Natural killer cell (primary cell): Measurements from ENCODE around the gene ZXDC. TPM values are rescaled to one million over a fixed set of nuclear protein-coding genes. Genes with fewer than 3 reads are reported as not detected.

Experiments used
- ATAC-seq, 3 donors: fragments of 150-1000 bp in 2 of 3; fragments of 200-7000 bp in 1 of 3; cut with Tn5 transposase; 1 replicate in 1 of 3; 2 replicates in 2 of 3; pipeline ENCODE4 v1.10.0; 2021; ENCODE audit warnings: mild to moderate bottlenecking in 2 of 3, moderate library complexity in 2 of 3
- DNase-seq, 2 donors: peaks; one replicate each; pipeline versions ENCODE4 v3.0.0 to v3.0.0-alpha.2; 2013 to 2021; ENCODE audit warnings: mixed read lengths in 1 of 2
- H3K27ac ChIP-seq: one replicate; pipeline ENCODE4 v1.5.1; 2013; ENCODE audit warnings: mild to moderate bottlenecking, low read length
- H3K27me3 ChIP-seq: one replicate; pipeline ENCODE4 v1.6.1; 2013; ENCODE audit warnings: low read length; ENCODE audit not compliant: control insufficient read depth, insufficient read depth
- H3K36me3 ChIP-seq: one replicate; pipeline ENCODE4 v1.6.1; 2013; ENCODE audit warnings: low read length; ENCODE audit not compliant: control insufficient read depth, insufficient read depth
- H3K4me1 ChIP-seq: one replicate; pipeline ENCODE4 v1.6.1; 2013; ENCODE audit warnings: low read length; ENCODE audit not compliant: control insufficient read depth, insufficient read depth
- H3K4me3 ChIP-seq: one replicate; pipeline ENCODE4 v1.5.1; 2013; ENCODE audit warnings: low read length
- H3K9me3 ChIP-seq: one replicate; pipeline ENCODE4 v1.6.1; 2013; ENCODE audit warnings: low read length; ENCODE audit not compliant: control insufficient read depth, insufficient read depth
- H3K27ac Mint-ChIP-seq, 2 donors: one replicate each; pipeline ENCODE4 v1.8.0; 2022; ENCODE audit warnings: mild to moderate bottlenecking in 2 of 2, mixed read lengths in 2 of 2, moderate library complexity in 1 of 2
- H3K27me3 Mint-ChIP-seq, 2 donors: one replicate each; pipeline ENCODE4 v1.8.0; 2022; ENCODE audit warnings: low read depth in 2 of 2, mixed read lengths in 2 of 2
- H3K36me3 Mint-ChIP-seq: one replicate; pipeline ENCODE4 v1.8.0; 2022; ENCODE audit warnings: mixed read lengths
- H3K4me1 Mint-ChIP-seq, 2 donors: one replicate each; pipeline ENCODE4 v1.8.0; 2022; ENCODE audit warnings: mixed read lengths in 2 of 2
- H3K4me3 Mint-ChIP-seq: one replicate; pipeline ENCODE4 v1.8.0; 2022; ENCODE audit warnings: mild to moderate bottlenecking, moderate library complexity, mixed read lengths
- H3K9me3 Mint-ChIP-seq, 2 donors: one replicate each; pipeline ENCODE4 v1.8.0; 2022; ENCODE audit warnings: mixed read lengths in 2 of 2
- WGBS: methylation state at CpG from one replicate; pipeline ENCODE4 v1.1.7; 2013; ENCODE audit warnings: missing lambda C conversion rate; ENCODE audit not compliant: insufficient coverage; 5-methylcytosine and 5-hydroxymethylcytosine counted together
- intact Hi-C: fragments of 100-400 bp; cut with micrococcal nuclease; formaldehyde crosslinking; loops from one replicate; pipeline ENCODE4 v1.14.2; 2022
- total RNA-seq, 4 donors: library from RNA; stranded (reverse); fragments of 120-200 nt in 1 of 4; gene quantifications; one replicate each; pipeline versions ENCODE4 v1.2.3 to v1.2.4, GENCODE V29; 2013 to 2022
- TF ChIP-seq, protein P1 (sequence below): fragments of 200-600 bp; IDR thresholded peaks from one replicate; pipeline ENCODE4 v1.8.0; 2022; ENCODE audit warnings: antibody characterized with exemption

The ZXDC gene
- total RNA-seq, 3 donors from 2014 or later (not counting 1 experiment from before 2014, with no cell fraction given), result 56.1 to 70.2 (median 68.4) TPM

DNA sequence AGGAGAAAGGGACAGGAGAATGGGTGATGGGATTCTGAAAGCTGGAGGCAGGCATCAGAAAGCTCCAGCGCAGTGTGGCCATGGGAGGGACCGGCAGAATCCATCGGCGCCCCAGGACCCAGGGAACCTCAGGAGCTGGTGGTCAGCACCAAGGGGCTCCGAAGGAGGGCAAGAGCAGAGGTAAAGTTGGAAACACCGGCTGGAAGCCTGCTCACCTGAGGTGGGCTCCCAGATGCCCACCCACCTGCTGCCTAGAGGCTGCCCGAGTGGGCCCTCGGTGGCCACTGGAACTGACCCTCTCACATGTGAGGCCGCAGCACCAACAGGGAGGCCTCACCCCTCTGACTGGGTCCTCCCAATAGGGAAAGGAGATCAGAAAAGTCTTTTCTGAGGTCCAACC lies 10.3 kb upstream of the ZXDC start:
- peaks cover 13% of the 10 kb centered on the region for H3K4me1 ChIP-seq
- TF ChIP-seq, protein P1, sequence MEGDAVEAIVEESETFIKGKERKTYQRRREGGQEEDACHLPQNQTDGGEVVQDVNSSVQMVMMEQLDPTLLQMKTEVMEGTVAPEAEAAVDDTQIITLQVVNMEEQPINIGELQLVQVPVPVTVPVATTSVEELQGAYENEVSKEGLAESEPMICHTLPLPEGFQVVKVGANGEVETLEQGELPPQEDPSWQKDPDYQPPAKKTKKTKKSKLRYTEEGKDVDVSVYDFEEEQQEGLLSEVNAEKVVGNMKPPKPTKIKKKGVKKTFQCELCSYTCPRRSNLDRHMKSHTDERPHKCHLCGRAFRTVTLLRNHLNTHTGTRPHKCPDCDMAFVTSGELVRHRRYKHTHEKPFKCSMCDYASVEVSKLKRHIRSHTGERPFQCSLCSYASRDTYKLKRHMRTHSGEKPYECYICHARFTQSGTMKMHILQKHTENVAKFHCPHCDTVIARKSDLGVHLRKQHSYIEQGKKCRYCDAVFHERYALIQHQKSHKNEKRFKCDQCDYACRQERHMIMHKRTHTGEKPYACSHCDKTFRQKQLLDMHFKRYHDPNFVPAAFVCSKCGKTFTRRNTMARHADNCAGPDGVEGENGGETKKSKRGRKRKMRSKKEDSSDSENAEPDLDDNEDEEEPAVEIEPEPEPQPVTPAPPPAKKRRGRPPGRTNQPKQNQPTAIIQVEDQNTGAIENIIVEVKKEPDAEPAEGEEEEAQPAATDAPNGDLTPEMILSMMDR, result no peak
- Mint-ChIP-seq H3K9me3 (no peaks in the 10 kb centered on the region), H3K27me3 (no peaks in the 10 kb centered on the region), H3K27ac (no peak overlapping the region), H3K36me3 (no peaks in the 10 kb centered on the region), H3K4me3 (no peak overlapping the region), H3K4me1 (peaks cover 0 to 12% of the 10 kb centered on the region in 2 donors)
- H3K27ac ChIP-seq, result no peak overlapping the region
- ATAC-seq (no peak), DNase-seq (no peak)
- H3K9me3 ChIP-seq, result no peaks in the 10 kb centered on the region
- intact Hi-C loops, result no loop called here
- 96% methylated on average over 9 of the region's 9 CpGs for WGBS
- no peaks in the 10 kb centered on the region for H3K27me3 ChIP-seq
- H3K36me3 ChIP-seq, result no peaks in the 10 kb centered on the region
- no peak overlapping the region for H3K4me3 ChIP-seq

DNA sequence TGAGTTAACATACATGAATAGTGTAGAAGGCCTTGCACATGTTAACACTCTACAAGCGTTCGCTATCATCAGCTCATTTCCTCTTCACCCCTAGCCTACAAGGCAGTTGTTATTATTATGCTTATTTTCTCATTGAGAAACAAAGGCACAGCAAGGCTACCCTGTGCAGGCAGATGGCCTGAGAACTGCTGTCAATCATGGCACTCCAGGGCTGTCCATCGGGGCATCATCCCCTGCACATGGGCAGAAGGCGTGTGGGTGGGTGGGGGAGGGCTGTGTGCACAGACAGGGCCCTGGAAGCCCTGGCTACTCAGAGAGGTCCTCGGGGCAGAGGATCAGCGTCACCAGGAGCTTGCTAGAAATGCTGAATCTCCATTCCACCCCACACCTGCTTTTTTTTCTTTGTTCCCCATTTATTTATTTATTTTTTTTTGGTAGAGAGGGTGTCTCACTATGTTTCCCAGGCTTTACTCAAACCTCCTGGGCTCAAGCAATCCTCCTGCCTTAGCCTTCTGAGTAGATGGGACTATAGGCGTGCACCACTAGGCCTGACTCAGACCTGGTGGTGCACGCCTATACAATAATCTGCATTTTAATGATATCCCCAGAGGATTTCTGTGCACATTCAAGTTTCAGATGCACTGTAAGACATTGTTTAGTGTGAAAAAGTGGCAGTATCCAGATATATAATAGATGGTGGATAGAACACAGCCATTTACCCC lies 9.6 kb upstream of the ZXDC start:
- Mint-ChIP-seq H3K27ac (no peak overlapping the region), H3K9me3 (no peaks in the 10 kb centered on the region), H3K27me3 (no peaks in the 10 kb centered on the region), H3K4me3 (no peak overlapping the region), H3K4me1 (peaks cover 0 to 12% of the 10 kb centered on the region in 2 donors), H3K36me3 (no peaks in the 10 kb centered on the region)
- DNase-seq, result no peak
- Histone ChIP-seq H3K27ac (no peak overlapping the region), H3K36me3 (no peaks in the 10 kb centered on the region), H3K9me3 (no peaks in the 10 kb centered on the region), H3K4me1 (peaks cover 13% of the 10 kb centered on the region), H3K4me3 (no peak overlapping the region), H3K27me3 (no peaks in the 10 kb centered on the region)
- intact Hi-C loops, result no loop called here
- no peak for ATAC-seq
- 85% methylated on average over 8 of the region's 8 CpGs for WGBS
- TF ChIP-seq, protein P1, result no peak

DNA sequence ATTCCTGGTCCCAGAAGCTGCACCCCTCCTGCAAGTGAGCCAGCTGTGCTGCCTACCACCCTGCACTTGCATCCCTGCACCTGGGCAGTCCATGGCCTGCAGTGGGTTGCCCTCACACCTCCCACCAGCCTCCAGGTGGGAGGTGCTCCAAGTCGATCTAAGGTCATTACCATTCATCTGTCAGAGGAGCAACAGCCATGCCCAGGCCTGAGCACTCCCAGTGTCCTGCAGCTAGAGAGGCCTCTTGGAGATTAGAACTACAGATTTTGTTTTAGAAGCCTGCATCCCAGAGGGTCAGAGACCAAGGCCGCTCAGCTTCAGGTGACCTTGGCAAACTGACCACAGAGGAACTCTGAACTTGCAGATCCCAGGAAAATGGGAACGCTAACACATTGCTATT lies 9.0 kb upstream of the ZXDC start:
- Mint-ChIP-seq H3K27me3 (no peaks in the 10 kb centered on the region), H3K36me3 (no peaks in the 10 kb centered on the region), H3K4me3 (no peak overlapping the region), H3K9me3 (no peaks in the 10 kb centered on the region), H3K4me1 (peaks cover 0 to 12% of the 10 kb centered on the region in 2 donors), H3K27ac (no peak overlapping the region)
- no peak overlapping the region for H3K4me3 ChIP-seq
- no peaks in the 10 kb centered on the region for H3K27me3 ChIP-seq
- peaks cover 13% of the 10 kb centered on the region for H3K4me1 ChIP-seq
- H3K36me3 ChIP-seq, result no peaks in the 10 kb centered on the region
- DNase-seq, result no peak
- no peak for ATAC-seq
- intact Hi-C loops, result no loop called here
- WGBS, result 88% methylated on average over 3 of the region's 3 CpGs
- no peak overlapping the region for H3K27ac ChIP-seq
- TF ChIP-seq, protein P1, result no peak
- H3K9me3 ChIP-seq, result no peaks in the 10 kb centered on the region

DNA sequence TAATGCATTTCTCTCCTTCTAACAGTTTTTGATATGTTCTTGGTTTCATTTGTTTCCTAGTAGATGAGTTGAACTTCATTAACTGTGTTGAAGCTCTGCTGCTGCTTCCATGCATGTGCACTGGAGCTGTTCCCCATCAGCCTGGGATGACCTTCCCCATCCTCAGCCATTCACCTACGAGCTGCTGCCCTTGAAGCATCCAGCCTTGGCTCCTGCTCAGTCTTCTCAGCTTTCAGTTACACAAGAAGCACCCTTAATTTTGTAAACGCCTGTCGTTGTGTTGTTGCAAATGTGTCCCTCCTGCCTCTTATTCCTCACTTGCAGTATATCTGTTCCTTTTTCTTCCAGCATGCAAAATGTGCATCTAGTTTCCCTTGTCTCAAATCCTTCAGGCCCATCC lies 8.5 kb upstream of the ZXDC start:
- Histone ChIP-seq H3K27ac (no peak overlapping the region), H3K9me3 (no peaks in the 10 kb centered on the region), H3K4me3 (no peak overlapping the region), H3K36me3 (no peaks in the 10 kb centered on the region), H3K27me3 (no peaks in the 10 kb centered on the region), H3K4me1 (peaks cover 13% of the 10 kb centered on the region)
- Mint-ChIP-seq H3K36me3 (no peaks in the 10 kb centered on the region), H3K9me3 (no peaks in the 10 kb centered on the region), H3K27ac (no peak overlapping the region), H3K27me3 (no peaks in the 10 kb centered on the region), H3K4me1 (peaks cover 0 to 12% of the 10 kb centered on the region in 2 donors), H3K4me3 (no peak overlapping the region)
- ATAC-seq (no peak), DNase-seq (no peak)
- 92% methylated on average over 3 of the region's 3 CpGs for WGBS
- intact Hi-C loops, result no loop called here
- TF ChIP-seq, protein P1, result no peak
